Thoracic aorta (tissue), 2 donors: ENCODE data around the gene NTRK2. TPM values are rescaled to one million over a fixed set of nuclear protein-coding genes. Genes with fewer than 3 reads are reported as not detected.

Experiments used
- ATAC-seq: fragments of 150-250 bp; one replicate; pipeline ENCODE4 v1.8.0; 2017; ENCODE audit warnings: low read depth; ENCODE audit not compliant: insufficient number of reproducible peaks, low FRiP score
- DNase-seq: peaks from one replicate; pipeline ENCODE4 v3.0.0-alpha.2; 2020; ENCODE audit warnings: low spot score
- H3K27ac ChIP-seq, 2 donors: fragments of 200-600 bp; sonication (generic); 1 replicate in 1 of 2; 2 replicates in 1 of 2; pipeline ENCODE4 v1.5.1; 2016; ENCODE audit warnings: mild to moderate bottlenecking in 2 of 2, moderate library complexity in 2 of 2
- H3K27me3 ChIP-seq: fragments of 200-600 bp; sonication (generic); replicated peaks from 2 replicates; pipeline ENCODE4 v1.6.0; 2016; ENCODE audit warnings: mild to moderate bottlenecking; ENCODE audit not compliant: insufficient read depth
- H3K36me3 ChIP-seq: fragments of 200-600 bp; sonication (generic); one replicate; pipeline ENCODE4 v1.5.1; 2016
- H3K4me1 ChIP-seq, 2 donors: fragments of 200-600 bp; sonication (generic); 1 replicate in 1 of 2; 2 replicates in 1 of 2; pipeline versions ENCODE4 v1.5.1 to v1.6.0; 2016; ENCODE audit warnings: low read depth in 2 of 2, mild to moderate bottlenecking in 1 of 2; ENCODE audit not compliant: control insufficient read depth in 1 of 2
- H3K4me3 ChIP-seq: fragments of 200-600 bp; sonication (generic); 2 replicates; pipeline ENCODE4 v1.5.1; 2016; ENCODE audit warnings: mild to moderate bottlenecking
- H3K9me3 ChIP-seq: fragments of 200-600 bp; sonication (generic); 2 replicates; pipeline ENCODE4 v1.5.1; 2016
- CTCF ChIP-seq: fragments of 200-600 bp; sonication (generic); IDR thresholded peaks from one replicate; pipeline ENCODE4 v1.5.1; 2019; ENCODE audit warnings: antibody characterized with exemption
- total RNA-seq, 2 donors: library from RNA; depleted of rRNA; stranded (reverse); fragments of >200 nt; gene quantifications; one replicate each; pipeline versions ENCODE4 v1.1.0 to v1.2.3, GENCODE V29; 2016

The NTRK2 gene
- total RNA-seq, 2 donors from 2014 or later = 12.6 to 27.9 TPM

- no peak overlapping the region for H3K4me3 ChIP-seq
- no peaks in the 10 kb centered on the region for H3K4me1 ChIP-seq
- no peak for TF ChIP-seq CTCF
- no peaks in the 10 kb centered on the region for H3K9me3 ChIP-seq
- no peak for DNase-seq
- ATAC-seq = no peak
- no peak overlapping the region for H3K27ac ChIP-seq
- H3K36me3 ChIP-seq = no peaks in the 10 kb centered on the region
- no peaks in the 10 kb centered on the region for H3K27me3 ChIP-seq
Measured at GRCh38 chr9:84924266-84924665, 254.7 kb downstream of the NTRK2 start.

GRCh38 chr9:84925225-84925872, 255.8 kb downstream of the NTRK2 start:
- Histone ChIP-seq H3K4me3 (no peak overlapping the region), H3K27me3 (no peaks in the 10 kb centered on the region), H3K9me3 (no peaks in the 10 kb centered on the region), H3K27ac (no peak overlapping the region), H3K4me1 (no peaks in the 10 kb centered on the region), H3K36me3 (no peaks in the 10 kb centered on the region)
- ATAC-seq (no peak), DNase-seq (no peak)
- no peak for TF ChIP-seq CTCF

GRCh38 chr9:84926793-84927192, 257.3 kb downstream of the NTRK2 start:
- TF ChIP-seq CTCF = no peak
- Histone ChIP-seq H3K4me3 (no peak overlapping the region), H3K27me3 (no peaks in the 10 kb centered on the region), H3K4me1 (no peaks in the 10 kb centered on the region), H3K9me3 (no peaks in the 10 kb centered on the region), H3K36me3 (no peaks in the 10 kb centered on the region), H3K27ac (no peak overlapping the region)
- no peak for DNase-seq
- ATAC-seq = no peak

- TF ChIP-seq CTCF = no peak
- Histone ChIP-seq H3K27ac (no peak overlapping the region), H3K4me1 (no peaks in the 10 kb centered on the region), H3K36me3 (no peaks in the 10 kb centered on the region), H3K27me3 (no peaks in the 10 kb centered on the region), H3K9me3 (no peaks in the 10 kb centered on the region), H3K4me3 (no peak overlapping the region)
- DNase-seq (no peak), ATAC-seq (no peak)
Measured at GRCh38 chr9:84928419-84928818, 258.9 kb downstream of the NTRK2 start.

GRCh38 chr9:84929068-84929467, 259.5 kb downstream of the NTRK2 start:
- DNase-seq = no peak
- Histone ChIP-seq H3K9me3 (no peaks in the 10 kb centered on the region), H3K36me3 (no peaks in the 10 kb centered on the region), H3K4me1 (no peaks in the 10 kb centered on the region), H3K27me3 (no peaks in the 10 kb centered on the region), H3K27ac (no peak overlapping the region), H3K4me3 (no peak overlapping the region)
- TF ChIP-seq CTCF = no peak
- no peak for ATAC-seq
